ENCODE results near the gene C1orf167.

DNA sequence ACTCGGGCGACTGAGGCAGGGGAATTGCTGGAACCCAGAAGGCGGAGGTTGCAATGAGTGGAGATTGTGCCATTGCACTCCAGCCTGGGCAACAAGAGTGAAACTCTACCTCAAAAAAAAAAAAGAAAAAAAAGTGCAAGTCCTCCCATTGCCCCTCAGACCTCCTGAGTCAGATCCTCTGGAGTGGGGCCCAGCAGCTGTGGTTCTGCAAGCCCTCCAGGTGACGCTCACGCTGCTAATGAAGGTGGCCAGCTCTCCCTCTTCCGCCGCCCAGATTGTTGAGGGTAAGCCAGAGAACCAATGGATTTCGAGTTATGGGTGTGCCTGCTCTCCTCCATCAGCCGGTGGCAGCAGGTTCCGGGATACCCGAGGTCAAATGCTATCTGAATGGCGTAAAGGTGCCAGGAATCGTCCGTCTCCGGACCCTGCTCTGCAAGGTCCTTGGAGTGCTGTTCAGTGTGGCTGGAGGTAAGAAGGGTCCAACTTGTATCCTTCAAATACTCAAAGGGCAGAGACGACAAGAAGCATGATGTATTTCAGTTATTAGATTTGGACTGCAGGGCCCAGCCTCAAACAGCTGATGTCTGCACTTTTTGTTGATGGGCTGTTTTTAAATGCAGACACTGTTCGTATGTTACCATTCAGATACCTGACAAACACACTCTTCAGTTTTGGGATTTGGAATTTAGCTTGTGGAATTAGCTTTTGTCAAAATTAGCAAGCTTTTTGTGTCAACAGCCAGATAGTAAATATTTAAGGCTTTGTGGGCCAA, 61.6 kb downstream of the C1orf167 start:
- TF ChIP-seq POLR2A (IDR thresholded peaks at IDR 0.05; ENCODE audit: extremely low read depth, insufficient read length), result no peak
- TF ChIP-seq CTCF (IDR thresholded peaks at IDR 0.05; ENCODE audit: low read depth, low read length), result no peak
- no peak for TF ChIP-seq MYC (IDR thresholded peaks at IDR 0.05; ENCODE audit: low read depth, low read length)
- TF ChIP-seq MAX (IDR thresholded peaks at IDR 0.05; ENCODE audit: low read depth, low read length), result no peak

All from NB4 (cell line).